GM18498 (cell line): ENCODE data around the gene LCE5A.
"Not testable (repeated sequence)": the region's sequence is repeated elsewhere in the genome, so short reads cannot be mapped to it uniquely, and the experiment has no call there.

ENCODE experiments used
- ATAC-seq: cut with Tn5 transposase; IDR thresholded peaks from one replicate; pipeline ENCODE4 v1.9.1; 2021; ENCODE audit warnings: mild to moderate bottlenecking, moderate library complexity; ENCODE audit not compliant: unreplicated experiment

Gene LCE5A

GRCh38 chr1:152510503-152510902 is at the start of gene LCE5A:
Gene LCE5A, plus strand, starts transcription at chr1:152510803. Its CDS starts 732 bp downstream, at chr1:152511535.
- no peak for ATAC-seq

GRCh38 chr1:152461544-152461943 is 49.1 kb upstream of the LCE5A start:
- no peak for ATAC-seq

GRCh38 chr1:152462636-152463035 is 48.0 kb upstream of the LCE5A start:
- no peak for ATAC-seq

- ATAC-seq: no peak
Measured at GRCh38 chr1:152466217-152466616, 44.4 kb upstream of the LCE5A start.

- ATAC-seq: no peak
Measured at GRCh38 chr1:152473887-152474537, 36.6 kb upstream of the LCE5A start.

GRCh38 chr1:152479792-152480595 is 30.6 kb upstream of the LCE5A start:
- no peak for ATAC-seq

- ATAC-seq: no peak
Measured at GRCh38 chr1:152481869-152482664, 28.5 kb upstream of the LCE5A start.

- no peak for ATAC-seq
Measured at GRCh38 chr1:152486400-152487006, 24.1 kb upstream of the LCE5A start.

GRCh38 chr1:152487871-152488270 is 22.7 kb upstream of the LCE5A start:
- ATAC-seq: no peak

GRCh38 chr1:152491537-152491936 is 19.1 kb upstream of the LCE5A start:
- not testable (repeated sequence) for ATAC-seq

- ATAC-seq: no peak
Measured at GRCh38 chr1:152495066-152495675, 15.4 kb upstream of the LCE5A start.

- no peak for ATAC-seq
Measured at GRCh38 chr1:152497273-152497672, 13.3 kb upstream of the LCE5A start.

GRCh38 chr1:152501704-152502103 is 8.9 kb upstream of the LCE5A start:
- ATAC-seq: no peak

GRCh38 chr1:152502496-152503180 is 8.0 kb upstream of the LCE5A start:
- ATAC-seq: no peak

GRCh38 chr1:152505083-152505482 is 5.5 kb upstream of the LCE5A start:
- ATAC-seq: no peak

GRCh38 chr1:152506899-152507498 is 3.6 kb upstream of the LCE5A start:
- ATAC-seq: no peak

GRCh38 chr1:152511596-152511995 is 993 bp downstream of the LCE5A start:
- no peak for ATAC-seq

GRCh38 chr1:152513081-152513480 is 2.5 kb downstream of the LCE5A start:
- ATAC-seq: no peak

- ATAC-seq: no peak
Measured at GRCh38 chr1:152514715-152515433, 4.3 kb downstream of the LCE5A start.
